ENCODE data around the gene TTC7B. TPM values are rescaled to one million over a fixed set of nuclear protein-coding genes. Genes with fewer than 3 reads are reported as not detected.

The TTC7B gene
- total RNA-seq, 1 experiment from 2014 or later, result 21.3 TPM

DNA sequence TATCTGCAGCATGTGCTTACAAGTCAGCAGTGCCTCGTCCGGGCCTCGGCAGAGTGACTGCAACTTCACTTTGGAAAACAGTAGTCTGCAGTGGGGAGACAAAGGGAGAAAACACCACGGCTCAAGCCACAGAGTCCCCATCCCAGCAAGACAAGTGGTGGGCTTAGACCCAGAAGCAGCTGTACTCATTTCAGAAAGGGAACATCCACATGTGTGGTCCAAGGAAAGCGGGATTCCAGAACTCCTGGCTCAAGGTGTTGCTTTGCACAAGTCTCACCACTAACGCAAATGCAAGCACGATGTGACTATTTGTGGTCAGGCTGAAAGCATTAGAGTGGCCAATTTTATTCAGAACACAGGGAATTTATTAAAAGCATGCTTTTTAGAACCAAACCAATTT, 198.3 kb downstream of the TTC7B start:
- DNase-seq (ENCODE audit: low read depth), result no peak

DNA sequence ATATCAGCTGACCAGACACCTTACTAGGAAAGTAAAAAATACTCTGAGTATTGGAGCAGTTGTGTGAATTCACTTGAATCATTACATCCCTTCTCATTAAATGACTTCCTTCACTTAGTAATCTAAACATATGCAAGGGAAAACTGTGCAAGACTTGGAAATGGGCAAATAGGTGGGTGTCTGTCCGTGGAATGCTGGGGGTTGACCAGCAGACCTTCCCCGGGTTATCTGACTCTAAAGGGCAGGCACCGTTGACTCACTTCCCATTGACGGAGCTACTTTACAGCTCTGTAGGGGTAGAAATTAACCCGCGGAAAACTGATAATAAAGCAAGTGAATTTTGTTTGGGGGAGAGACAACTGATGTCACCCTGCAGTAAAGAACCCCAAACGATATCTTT, 199.3 kb downstream of the TTC7B start:
- DNase-seq (ENCODE audit: low read depth), result no peak

DNA sequence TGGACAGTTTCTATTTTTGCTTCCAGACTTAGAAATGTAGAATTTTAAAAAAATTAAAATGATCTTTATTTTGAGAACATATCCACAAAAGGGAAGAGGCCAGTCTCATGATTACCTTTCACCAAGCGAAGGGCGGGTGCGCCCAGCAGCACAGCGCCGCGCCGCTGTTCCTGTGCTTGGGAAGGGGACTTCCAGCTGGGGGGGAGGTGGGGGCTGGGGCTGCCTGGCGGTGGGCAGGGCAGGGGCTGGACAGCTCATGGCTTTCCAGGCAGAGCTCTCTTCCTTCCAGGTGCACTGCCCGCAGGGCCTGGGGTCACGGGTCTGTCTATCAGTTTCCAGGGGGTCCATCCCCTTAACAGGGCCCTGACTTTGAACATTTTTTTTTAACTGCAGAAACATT, 199.9 kb downstream of the TTC7B start:
- no peak for DNase-seq (ENCODE audit: low read depth)

DNA sequence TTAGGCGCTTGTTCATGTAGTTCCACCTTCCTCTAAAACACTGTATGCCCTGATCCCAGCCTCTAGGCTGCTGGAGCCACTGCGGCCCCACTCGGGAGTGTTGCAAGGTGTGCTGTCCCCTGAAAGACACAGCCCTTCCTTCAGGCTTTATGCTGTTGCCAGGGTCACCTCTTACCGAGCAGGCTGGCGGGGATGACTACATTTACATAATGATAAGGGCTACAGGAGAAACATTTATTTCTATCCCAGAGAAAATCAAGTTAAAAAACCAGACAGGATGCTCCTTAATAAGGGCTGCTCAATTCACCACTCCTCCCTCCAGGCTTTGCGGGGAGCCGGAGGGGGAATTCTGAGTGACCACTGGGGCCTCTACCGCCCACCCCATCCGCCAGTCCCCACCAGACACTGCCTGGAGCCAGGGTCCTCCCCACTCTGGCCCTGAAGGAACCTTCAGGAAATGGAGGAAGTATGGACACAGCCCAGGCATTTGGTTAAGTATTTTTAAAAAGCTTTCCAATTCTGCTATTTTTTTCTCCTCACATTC, 200.6 kb downstream of the TTC7B start:
- no peak for DNase-seq (ENCODE audit: low read depth)

DNA sequence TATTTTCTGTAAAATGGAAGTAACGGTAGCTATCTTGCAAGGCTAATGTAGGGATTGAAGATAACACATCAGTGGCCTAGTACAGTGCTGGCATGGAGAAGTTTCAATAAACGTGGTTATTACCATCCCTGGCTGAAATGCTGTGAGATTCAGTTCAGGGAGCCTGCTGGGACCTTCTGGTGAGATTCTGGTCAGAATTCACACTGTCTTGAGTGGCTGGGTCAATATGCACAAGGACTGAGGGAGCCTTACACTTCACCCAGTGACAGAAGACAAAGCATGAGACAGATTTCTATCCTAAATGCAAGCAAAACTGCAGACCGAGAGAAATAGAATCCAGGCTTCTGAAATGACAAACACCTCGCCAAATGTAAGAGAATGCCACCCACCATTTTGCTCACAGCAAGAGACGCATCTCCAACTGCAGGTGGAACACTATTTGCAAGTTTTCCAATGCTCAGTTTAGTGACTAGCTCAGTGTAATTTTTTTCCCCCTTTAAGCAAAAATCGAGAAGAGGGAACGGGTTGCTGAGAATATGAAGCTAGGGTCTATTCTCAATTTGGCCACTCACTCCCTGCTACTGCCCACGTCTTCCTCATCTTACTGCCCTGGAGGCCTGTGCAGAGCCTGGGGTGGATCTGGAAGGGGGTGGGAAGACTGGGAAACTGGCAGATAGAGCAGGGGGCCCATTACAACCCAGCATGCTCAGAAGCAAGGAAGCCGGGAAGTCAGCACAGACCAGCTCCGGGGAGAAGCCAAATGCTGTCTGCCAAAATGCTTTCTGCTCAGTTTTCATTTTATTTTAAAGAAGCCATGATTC, 201.3 kb downstream of the TTC7B start:
- DNase-seq (ENCODE audit: low read depth), result no peak

DNA sequence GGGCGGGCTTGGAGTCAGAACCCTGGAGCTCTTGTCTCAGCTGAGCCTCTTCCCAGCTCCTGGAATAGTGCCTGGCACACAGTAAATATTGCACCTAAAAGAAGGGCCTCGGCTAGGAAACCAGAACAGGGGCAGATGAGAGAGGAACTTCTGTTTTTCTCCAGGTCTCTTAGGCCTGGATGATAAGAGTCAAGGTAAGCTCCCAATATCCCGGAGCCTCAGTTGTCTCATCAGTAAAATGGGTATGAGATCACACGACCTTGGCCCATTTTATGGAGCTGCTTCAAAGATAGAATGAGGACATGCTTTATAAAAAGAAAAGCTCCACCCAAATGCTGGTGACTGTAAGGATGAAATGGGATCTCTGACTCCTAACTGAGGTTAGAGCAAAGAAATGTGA, 202.2 kb downstream of the TTC7B start:
- no peak for DNase-seq (ENCODE audit: low read depth)

DNA sequence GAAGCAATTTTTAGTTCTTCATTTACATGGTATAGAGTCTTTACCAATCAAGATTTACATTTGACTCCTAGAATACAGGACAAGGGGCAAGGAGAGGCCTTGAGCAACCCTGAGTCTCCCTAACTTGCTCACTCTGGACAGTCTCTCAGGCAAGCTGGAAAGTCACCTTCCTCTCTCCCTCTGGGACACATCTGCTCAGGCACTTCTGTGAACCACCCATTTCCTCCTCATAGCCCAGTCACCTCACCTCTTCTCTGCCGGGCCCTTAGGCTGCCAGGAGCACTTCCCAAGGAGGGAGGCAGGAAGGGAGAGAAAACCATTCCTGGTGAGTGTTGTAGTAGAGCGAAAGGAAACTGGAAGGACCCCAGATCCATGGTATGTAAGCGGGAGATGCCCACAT, 202.8 kb downstream of the TTC7B start:
- DNase-seq (ENCODE audit: low read depth), result no peak

DNA sequence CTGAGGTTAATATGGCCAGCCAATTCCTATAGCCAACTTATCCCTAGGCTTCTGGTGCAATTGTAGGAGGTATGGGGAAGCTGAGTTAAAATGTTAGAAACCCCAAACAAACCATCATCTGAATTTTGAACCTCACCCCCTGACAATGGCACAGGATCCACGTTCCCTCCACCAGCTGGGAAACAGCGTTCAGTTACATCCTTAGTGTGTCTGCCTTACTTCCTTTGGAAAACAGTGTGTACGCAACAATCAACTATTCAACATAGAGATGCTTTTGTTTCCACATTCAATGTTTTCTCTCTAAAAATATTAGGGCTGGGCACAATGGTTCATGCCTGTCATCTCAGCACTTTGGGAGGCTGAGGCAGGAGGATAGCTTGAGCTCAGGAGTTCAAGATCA, 203.4 kb downstream of the TTC7B start:
- no peak for DNase-seq (ENCODE audit: low read depth)

DNA sequence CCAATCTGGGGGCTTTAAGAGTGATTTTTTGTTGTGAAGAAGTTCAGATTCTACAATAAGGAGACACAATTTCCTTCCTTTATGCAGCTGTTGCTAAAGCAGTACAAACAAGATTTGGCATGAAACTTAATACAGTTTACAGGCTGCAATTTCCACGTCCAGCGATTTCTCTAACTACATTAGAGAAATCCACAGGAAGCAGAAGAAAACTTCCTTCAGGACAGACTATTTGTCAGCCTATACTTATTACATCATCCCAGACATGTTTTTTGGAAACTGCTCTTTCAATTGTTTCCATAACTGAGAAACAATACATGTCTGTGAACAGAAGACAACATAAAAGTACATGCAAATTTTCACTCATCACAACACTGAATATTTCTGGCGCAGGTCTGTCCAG, 204.3 kb downstream of the TTC7B start:
- DNase-seq (ENCODE audit: low read depth), result no peak

DNA sequence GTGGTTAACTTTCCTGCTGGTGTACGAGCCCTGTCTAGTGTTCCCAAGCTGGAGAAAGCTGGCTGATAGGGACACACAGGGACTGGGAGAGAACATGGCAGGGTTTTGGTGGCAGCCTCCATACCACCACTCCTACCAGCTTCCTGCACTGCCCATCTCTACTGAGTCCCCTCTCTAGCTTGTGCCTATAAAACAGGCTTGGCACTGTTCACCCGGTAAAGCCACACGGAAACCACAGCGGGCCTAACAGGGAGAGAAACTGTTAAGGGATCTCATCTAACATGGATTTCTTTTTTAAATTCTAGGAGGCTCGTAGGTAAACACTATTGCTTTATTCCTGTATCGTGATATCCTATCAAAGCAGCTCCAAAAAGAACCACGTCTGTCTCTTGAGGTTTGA, 204.7 kb downstream of the TTC7B start:
- no peak for DNase-seq (ENCODE audit: low read depth)

DNA sequence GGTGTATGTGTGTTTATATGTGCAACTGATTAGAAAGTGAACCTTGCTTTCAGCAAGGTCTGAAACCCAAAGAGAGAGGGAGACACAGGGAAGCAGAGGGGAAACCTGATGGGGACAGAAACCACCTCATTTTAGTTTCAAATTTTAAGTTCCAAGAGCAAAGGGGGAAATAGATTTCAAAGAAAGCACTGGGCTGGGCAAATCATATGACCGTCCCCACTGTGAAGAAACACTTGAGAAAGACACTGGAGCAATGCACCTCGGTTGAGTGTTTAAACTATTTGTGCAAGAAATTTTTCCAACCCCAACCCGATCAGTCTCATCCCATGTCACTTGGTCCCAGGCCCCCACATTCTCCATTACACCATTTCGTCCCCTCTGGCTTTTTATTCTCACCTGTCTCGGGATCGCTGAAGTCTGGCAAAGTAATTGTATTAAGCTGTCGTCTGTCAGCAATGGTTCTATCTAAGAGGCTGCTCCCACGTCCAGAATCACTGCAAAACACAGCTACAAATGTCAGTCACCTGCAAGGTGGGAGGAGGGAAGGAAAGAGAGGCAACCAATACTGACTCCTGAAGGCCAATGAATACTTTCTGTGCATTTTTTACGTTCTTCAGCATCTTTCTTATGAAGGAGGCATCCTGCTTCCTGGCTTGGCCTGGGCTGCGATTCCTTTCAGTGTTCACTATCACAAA, 205.7 kb downstream of the TTC7B start:
- no peak for DNase-seq (ENCODE audit: low read depth)

DNA sequence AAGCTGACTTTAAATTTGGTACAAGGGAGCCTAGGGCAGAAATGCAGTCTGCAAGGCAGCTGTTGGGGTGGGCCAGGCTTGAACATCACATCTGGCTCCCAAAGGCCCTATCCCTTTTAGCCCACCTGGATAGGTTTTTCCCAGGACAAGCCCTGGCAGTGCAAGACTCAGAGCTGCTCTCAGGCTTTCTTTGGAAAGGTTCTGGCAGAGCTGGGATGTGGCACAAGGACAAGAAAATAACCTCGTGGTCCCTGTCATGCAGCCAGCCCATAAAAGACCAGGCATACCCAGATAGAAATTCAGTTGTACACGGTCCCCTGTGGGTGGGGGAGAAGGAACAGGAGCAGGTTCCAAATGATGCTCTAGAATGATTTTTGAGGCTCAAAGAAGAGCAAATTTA, 206.9 kb downstream of the TTC7B start:
- no peak for DNase-seq (ENCODE audit: low read depth)

DNA sequence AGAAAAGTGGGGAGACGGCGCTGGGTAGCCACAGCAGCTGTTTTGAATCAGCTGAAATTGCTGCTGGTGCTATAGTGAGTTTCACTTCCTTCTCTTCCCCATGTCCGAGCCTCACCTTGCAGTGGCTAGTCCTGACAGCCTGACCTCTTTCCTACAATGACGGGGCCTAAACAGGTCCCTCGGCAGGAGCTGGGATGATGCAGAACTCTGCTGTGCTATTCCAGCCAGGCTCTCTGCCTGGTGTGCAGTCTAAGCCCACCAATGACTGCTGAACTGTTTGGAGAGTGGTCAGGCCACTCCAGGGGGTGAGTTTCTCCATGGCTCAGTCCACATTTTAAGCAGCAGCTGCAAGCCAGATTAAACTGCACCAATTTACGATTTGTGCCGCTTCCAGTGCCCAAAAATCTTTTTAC, 207.3 kb downstream of the TTC7B start:
- no peak for DNase-seq (ENCODE audit: low read depth)

DNA sequence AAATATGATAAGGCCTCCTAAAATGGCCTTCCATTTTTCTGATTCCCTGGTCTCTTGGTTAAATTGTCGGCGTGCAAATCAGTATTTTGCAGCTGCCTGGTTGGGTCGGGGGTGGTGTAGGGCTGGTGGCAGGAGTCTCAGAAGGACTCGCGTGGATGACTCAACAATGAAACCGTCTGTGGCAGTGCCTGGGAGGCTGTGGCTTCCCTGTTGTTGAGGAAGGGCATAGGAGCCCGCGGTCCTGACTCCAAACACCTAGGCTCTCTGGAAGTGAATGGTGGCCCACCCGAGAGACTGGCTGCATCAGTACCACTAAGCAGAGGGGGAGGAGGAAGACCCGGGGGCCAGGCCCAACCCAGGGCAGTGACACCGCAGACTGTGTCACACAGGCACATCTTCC, 207.9 kb downstream of the TTC7B start:
- DNase-seq (ENCODE audit: low read depth), result no peak

DNA sequence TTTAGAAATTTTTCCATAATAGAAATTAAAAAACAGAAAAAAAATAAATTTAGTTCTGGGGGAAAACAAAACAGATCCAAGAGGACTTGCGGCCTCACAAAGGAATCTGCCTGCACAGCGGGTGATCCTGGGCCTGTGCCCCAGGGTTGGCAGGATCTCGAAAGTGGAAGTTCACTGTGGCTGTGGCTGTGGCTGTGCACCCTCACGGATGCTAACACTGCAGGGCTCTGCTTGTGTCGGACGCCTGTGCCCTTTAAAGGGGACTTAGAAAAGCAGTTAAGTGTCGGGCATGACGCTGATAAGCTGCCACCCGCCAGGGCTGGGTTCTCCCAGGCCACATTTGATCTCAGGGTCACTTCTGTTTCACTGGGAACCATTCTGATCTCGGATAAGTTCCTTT, 209.1 kb downstream of the TTC7B start:
- DNase-seq (ENCODE audit: low read depth), result no peak

DNA sequence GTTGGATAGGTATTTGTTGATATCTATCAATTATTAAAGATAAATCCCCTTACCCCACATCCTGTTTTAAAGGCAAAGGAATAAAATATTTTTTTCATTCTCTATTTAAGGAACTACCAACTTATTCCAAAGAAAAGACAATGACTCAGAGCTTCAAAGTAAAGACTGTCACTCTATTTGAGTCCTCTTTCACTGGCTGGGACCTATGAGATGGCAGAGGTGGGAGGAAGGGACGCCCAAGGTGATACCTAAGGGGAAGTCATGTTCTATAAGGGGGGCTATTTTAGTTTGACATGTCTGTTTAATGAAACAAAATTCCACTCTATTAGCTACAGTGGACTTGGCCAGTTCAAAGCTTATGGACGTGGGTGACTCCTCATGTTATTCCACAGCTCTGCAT, 209.8 kb downstream of the TTC7B start:
- DNase-seq (ENCODE audit: low read depth), result no peak

DNA sequence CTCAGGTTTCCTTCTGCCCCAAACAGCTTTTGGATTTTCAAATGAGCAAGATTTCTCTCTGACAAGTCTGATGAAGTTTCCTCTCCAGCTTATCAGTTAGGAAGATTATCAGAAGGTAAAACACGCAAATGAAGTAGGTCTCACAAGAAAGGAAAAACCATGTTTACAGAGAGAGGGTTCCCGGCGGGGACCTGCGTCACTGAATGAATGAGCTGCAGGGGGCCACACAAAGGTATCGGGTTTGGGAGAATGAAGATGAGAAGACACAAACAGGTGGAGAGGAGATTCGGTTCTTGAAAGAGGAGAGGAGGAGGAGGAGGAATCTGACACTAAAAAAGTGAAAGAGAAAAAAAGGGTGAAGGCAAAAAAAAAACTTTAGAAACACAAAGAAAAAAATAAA, 210.8 kb downstream of the TTC7B start:
- DNase-seq (ENCODE audit: low read depth), result no peak

DNA sequence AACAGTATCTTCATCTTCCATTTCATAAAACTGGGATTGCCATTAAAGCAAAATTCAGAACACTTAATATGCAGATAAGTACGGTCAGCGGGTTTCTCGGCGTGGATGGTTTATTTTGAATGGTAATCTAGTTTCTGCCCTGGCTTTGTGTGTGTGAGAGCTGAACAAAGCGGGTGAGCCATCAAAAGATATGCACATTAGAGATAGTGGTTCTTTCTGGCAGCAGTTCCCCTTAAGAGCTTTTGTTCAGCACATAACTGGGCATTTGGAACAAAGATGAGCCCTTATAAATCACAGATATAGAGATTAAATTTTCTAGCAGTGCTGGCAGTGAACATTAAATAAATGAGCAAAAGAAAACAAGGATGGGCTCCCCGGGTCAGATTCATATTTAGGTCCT, 211.9 kb downstream of the TTC7B start:
- no peak for DNase-seq (ENCODE audit: low read depth)

DNA sequence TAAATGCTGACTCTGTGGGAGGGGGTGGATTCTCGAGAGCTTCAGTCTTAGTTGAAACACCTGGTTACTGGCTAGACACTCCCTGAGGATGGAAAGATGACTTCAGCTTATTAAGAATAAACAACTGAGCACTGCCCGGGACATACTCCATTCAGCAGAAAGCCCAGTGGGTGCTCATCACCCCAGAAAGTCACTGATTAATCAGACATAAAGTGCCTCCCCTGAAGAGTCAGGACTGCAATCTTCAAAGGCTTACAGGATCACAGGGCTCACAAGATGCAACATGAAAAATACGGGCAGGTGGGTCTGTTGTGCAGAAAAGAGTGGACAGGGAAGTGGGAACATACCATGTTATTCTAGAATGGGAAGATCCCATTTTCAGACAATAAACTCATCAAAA, 212.4 kb downstream of the TTC7B start:
- DNase-seq (ENCODE audit: low read depth), result no peak

DNA sequence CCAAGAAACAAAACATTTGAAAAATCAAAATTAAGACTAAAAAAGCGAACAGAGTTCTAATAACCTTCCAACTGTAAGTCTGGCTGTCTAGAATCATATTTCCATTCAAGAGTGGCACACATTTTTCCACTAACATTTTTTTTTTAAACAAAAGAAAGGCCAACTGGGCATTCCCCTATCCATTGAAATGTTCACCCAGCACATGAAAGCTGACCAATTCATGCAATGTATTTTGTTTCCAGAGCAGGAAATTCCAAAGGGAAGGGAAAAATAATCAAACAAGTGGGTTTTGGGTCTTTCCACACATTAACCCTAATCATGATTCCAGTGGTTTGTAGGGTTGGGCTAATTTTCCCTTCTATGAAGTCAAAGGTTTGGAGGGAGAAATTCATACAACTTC, 212.9 kb downstream of the TTC7B start:
- DNase-seq (ENCODE audit: low read depth), result no peak

DNA sequence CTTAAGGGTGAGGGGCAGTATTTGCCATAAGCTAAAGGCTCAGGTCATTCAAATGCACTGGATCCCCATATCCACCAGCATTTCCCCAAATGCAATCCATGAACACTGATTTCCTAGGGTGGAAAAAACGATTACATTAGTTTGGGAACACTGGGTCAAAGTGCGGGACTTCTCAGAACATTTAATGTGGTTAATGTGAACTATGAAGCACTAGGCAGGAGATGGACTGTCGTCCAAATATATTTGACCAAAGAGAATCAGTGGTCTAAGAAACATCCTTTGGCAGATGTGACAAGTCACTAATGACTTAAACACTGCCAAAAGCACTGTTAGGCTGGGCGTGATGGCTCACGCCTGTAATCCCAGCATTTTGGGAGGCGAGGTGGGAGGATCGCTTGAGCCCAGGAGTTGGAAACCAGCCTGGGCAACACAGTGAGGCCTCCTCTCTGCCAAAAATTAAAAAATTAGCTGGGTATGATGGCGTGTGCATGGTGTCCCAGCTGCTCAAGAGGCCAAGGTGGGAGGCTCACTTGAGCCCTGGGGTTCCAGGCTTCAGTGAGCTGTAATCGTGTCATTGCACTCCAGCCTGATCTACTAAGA, 214.0 kb downstream of the TTC7B start:
- no peak for DNase-seq (ENCODE audit: low read depth)

DNA sequence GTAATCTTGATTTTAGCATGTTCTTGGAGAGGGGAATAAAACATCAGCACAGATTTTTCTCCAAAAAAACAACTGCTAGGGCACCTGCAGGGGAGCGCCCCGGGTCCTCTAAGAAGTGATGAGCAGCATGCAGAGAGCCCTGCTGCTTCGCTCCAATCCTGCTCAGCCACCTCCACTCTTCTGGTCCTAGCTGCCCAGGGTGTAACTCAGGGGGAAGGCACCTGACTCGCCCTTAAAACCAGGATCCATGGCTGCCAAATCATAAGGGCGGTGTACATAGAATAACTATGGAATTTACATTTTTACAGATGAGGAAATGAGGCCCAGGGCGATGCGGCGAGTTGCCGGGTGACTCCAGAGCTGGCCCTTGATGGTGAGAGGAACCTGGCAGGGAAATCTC, 214.7 kb downstream of the TTC7B start:
- DNase-seq (ENCODE audit: low read depth), result no peak

DNA sequence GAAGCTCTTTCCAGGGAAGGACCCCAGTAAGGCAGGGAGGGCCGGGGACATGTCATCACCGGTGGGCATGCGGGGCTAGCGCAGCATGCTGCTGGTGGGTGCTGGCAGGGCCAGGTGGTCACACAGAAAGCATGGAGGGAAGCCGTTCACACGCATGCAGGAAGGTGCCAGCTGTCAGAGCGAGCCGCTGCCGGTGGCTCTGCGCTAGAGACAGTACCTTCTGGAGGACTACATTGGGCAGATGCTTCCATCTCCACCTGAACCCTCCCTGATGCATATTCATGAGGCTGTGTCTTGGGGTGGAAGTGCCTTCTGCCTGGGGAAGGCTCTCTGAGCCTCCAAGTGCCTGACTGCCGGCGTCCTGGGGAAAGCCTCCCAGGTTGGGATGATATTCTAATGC, 215.6 kb downstream of the TTC7B start:
- DNase-seq (ENCODE audit: low read depth), result no peak
